HG03159 (cell line): ENCODE data around the gene ATP10B.
"Not testable (repeated sequence)": the region's sequence is repeated elsewhere in the genome, so short reads cannot be mapped to it uniquely, and the experiment has no call there.

Source experiments
- ATAC-seq: cut with Tn5 transposase; IDR thresholded peaks from one replicate; pipeline ENCODE4 v1.9.1; 2021; ENCODE audit warnings: mild to moderate bottlenecking, moderate library complexity; ENCODE audit not compliant: unreplicated experiment

Gene ATP10B

GRCh38 chr5:160760008-160760407 lies 92.0 kb downstream of the ATP10B start:
- ATAC-seq = no peak

- no peak for ATAC-seq
These were observed 94.8 kb downstream of the ATP10B start for GRCh38 chr5:160757194-160757593.

- no peak for ATAC-seq
These were observed 100.9 kb downstream of the ATP10B start for GRCh38 chr5:160750938-160751657.

DNA sequence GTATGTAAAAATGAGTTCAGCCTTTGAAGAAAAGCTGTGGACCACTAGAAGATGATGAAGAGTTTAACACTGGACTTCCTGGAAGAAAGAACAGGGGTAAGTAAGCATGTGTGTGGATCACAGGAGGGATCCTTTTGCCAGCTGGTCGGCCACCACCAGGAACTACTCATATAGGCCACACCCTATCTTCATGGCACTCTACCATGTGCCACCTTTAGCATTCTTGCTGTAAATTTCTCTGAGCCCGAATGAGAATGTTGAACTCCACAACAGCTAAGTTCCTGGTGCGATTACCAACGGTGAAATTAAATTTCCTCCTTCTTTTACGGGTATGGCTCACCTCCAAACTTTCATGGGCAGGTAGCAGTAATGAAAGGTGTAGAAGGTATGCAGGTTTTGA lies 102.3 kb downstream of the ATP10B start:
- no peak for ATAC-seq

DNA sequence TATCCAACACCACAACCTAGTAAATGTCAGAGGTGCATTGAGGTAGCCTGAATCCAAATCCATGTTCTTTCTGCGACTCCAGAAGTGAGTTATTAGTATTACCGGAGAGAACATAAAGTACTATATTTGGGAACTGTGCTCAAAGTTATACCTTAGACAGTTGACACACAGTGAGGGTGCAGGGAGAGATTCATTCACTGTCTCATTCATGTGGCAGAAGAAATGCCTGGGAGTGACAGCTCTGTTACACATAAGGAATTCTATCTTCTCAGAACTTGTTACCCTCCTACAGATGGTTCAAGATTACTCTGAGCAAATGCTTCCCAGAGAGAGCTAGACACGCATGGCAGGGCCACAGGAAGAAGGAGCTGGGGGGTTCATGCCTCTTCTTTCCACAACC lies 103.0 kb downstream of the ATP10B start:
- no peak for ATAC-seq

- ATAC-seq = no peak
These were observed 104.0 kb downstream of the ATP10B start for GRCh38 chr5:160747987-160748386.

- ATAC-seq = no peak
These were observed 104.5 kb downstream of the ATP10B start for GRCh38 chr5:160747559-160747958.

DNA sequence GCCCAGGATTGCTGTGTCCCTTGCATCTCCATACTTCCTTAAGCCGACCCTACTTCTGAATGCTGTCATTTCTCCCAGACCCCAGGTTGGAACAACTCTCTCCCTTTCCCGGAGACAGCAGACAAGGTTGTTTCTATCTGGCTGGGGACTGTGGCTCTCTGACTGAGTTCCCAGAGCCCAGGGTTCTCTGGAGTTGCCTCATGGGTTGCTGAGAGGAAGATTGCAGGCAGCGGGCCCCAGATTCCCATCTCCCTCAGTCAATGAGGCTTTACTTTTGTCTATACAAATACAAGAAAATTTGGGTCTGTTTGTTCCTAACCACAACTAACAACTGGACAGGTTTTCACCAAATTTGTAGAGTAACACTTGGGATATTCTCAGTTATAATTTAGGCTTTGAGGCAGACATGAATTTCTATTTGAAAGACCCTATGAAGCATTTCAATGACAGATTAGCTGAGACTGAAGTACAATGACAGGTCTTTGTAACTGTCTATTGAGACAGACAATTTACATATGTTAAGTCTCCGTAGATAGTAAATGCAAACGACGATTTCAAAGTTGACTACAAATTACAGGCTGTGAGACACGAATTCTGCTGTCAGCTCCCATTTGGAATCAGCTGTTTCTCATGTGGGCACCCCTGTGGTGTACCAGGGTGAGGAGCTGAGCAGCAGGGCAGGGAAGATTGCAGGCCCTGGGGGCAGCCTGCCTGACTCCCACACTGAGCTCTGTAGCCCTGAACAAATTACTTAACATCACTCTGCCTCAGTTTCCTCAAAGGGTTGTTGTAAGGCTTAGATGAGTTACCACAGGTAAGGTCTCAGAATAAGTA lies 107.5 kb downstream of the ATP10B start:
- no peak for ATAC-seq

DNA sequence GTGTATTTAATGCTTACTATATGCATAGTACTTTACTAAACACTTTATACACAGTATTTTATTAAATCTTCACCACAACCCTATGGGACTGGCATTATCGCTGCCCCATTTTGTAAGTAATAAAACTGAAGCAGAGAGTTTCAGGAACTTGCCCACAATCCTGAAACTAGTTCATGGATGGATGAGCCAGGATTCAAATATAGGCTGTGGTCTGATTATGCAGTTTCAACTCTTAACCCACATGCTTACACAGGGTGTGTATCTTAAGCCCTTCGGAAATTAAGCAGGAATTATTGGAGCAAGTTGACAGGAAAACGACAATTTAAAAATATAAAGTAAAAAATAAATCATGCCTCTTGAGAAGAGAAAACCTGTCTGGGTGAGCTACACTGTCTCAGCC lies 109.0 kb downstream of the ATP10B start:
- no peak for ATAC-seq

DNA sequence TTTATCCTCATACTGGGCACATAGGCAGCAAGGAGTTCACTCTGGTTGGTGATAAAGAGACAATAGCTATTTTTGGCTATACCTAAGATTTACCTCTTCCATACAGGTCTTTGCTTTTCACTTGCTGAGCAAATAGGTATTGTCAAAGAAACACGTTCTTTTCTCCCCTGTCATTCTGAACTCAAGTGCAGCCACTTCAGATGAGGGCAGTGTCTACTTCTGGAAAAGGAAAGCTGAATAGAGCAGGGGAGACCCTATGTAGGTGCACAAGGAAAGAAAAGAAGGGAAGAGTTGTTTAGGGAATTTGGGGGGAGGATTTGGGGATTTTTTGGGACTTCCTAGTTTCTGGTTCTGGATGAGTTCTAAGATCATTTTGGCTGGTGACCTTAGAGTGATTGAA lies 109.6 kb downstream of the ATP10B start:
- no peak for ATAC-seq

- ATAC-seq = no peak
These were observed 124.6 kb downstream of the ATP10B start for GRCh38 chr5:160727296-160727997.

DNA sequence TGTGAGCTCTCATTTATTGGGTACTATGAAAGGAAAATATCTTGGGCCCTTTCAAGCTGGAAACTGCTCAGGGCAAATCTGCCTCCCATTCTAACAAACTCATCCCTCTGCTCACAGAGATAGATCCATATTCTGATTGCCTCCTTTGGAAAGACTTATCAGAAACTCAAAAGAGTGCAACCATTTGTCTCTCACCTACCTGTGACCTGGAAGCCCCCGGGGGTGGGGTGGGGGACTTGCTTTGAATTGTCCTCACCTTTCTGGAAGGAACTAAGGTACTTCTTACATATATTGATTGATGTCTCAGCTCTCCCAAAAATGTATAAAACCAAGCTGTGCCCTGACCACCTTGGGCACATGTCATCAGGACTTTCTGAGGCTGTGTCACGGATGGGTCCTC lies 125.3 kb downstream of the ATP10B start:
- no peak for ATAC-seq

GRCh38 chr5:160720822-160721221 lies 131.2 kb downstream of the ATP10B start:
- no peak for ATAC-seq

DNA sequence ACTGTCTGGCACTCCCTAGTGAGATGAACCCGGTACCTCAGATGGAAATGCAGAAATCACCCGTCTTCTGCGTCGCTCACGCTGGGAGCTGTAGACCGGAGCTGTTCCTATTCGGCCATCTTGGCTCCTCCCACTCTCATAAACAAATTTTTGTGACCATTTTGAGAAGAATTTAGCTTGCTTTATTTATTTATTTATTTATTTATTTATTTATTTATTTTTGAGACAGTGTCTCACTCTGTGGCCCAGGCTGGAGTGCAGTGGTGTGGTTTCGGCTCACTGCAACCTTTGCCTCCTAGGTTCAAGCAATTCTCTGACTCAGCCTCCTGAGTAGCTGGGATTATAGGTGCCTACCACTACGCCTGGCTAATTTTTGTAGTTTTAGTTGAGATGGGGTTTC lies 136.5 kb downstream of the ATP10B start:
- ATAC-seq = not testable (repeated sequence)

- no peak for ATAC-seq
These were observed 148.3 kb downstream of the ATP10B start for GRCh38 chr5:160703547-160704189.

DNA sequence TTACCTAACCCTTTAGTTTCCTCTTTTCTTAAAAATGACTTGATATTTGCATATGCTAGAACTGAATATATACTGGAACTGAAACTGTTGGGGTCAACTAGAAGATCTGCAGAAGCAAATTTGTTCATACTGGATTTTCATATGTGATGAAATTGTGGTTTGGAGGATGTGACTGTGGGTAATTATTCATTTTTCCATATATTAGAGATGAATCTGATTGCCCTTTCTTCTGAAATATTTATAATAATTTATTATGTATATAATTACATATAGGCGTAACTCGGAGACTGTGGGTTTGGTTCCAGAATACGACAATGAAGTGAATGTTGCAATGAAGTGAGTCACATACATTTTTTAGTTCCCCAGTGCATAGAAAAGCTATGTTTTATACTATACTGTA lies 149.1 kb downstream of the ATP10B start:
- peak; percentile 96 for ATAC-seq

DNA sequence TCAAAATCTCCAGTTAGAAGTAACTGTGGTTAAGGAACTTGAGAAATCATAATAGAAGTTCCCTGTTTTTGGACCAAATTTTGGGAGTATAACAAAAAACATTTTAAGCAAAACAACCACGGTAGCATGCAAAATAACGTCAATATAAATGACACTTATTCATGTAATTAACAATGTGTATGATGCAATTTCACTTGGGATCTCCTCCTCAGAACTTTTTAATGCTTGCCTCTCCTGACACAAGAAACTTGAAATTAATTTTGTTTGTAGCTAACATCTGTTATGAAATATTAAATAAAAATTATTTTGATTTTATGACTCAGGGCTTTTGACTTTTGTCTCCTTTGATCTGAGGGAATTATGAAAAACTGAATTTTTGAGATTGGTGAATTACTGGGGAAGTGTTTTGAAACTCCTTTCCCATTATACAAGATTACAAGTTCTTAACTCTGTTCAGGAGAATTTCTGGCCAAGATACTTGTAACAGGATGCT lies 149.7 kb downstream of the ATP10B start:
- no peak for ATAC-seq

GRCh38 chr5:160701403-160701802 lies 150.6 kb downstream of the ATP10B start:
- no peak for ATAC-seq

DNA sequence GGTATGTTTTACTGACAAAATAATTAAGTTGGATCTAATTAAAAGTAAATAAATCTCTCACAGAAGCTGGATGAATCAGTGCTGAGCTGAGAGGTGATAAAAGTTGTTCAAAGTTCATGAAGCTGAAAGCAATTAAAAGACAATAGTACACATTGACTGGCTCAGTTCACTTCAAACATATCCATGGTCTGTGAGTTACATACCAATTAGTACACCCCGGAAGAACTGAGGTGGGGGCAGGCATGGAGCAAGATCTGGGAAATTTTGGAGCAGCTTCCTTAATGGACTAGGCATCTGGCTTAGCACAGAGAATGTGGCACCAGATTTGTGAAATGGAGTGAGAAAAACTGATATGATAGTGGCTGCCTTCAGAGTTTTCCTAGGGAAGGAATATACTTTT lies 152.7 kb downstream of the ATP10B start:
- ATAC-seq = no peak

DNA sequence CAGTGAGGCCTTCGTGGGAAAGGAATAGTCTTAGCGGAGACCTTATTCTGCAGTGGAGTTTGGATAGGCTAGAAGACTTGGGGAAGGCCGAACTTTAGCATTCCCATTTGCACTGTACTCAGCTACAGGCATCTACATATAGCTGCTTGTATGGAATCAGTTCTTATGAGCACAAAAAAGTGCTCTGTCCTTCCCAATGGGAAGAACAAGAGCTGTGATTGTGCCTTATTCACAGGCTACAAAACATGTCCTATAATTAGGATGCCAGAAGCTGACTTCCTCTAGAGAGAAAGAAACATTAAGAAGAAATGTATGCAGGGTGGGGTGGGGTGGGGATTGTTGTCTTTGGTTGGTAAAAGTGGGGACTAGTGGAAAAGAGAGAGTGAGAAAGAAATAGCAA lies 154.7 kb downstream of the ATP10B start:
- ATAC-seq = no peak

GRCh38 chr5:160694896-160695295 lies 157.1 kb downstream of the ATP10B start:
- no peak for ATAC-seq
